Measurements from ENCODE around the gene MOV10. TPM values are rescaled to one million over a fixed set of nuclear protein-coding genes. Genes with fewer than 3 reads are reported as not detected.
"Not testable (repeated sequence)": the region's sequence is repeated elsewhere in the genome, so short reads cannot be mapped to it uniquely, and the experiment has no call there.

The MOV10 gene
- total RNA-seq, 2 experiments from 2014 or later = 80.6 to 89.3 TPM

DNA sequence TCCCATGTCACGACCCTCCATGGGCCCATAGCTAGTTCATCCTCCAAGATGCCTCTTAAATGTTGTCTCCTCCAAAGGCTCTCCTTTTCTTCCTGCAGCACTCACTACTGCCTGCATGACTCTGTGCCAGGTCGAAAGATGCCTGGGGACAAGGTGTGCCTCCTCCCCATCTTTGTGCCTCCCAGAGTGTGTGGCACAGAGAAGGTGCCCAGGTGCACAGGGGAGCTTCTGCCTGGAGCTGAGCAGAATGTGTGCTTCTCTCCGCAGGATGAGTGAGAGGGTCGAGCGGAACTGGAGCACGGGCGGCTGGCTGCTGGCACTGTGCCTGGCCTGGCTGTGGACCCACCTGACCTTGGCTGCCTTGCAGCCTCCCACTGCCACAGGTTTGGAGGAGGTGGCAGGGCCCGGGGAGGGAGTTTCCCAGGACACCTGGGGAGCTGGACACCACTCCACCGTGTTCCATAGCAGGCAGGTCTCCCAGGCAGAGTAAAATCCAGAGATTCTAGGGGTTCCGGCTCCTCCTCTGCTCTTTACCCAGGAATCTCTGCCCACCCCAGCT is 47.6 kb downstream of the MOV10 start:
- peaks cover 21% of the 10 kb centered on the region for H3K4me1 Mint-ChIP-seq (ENCODE audit: low read depth)

DNA sequence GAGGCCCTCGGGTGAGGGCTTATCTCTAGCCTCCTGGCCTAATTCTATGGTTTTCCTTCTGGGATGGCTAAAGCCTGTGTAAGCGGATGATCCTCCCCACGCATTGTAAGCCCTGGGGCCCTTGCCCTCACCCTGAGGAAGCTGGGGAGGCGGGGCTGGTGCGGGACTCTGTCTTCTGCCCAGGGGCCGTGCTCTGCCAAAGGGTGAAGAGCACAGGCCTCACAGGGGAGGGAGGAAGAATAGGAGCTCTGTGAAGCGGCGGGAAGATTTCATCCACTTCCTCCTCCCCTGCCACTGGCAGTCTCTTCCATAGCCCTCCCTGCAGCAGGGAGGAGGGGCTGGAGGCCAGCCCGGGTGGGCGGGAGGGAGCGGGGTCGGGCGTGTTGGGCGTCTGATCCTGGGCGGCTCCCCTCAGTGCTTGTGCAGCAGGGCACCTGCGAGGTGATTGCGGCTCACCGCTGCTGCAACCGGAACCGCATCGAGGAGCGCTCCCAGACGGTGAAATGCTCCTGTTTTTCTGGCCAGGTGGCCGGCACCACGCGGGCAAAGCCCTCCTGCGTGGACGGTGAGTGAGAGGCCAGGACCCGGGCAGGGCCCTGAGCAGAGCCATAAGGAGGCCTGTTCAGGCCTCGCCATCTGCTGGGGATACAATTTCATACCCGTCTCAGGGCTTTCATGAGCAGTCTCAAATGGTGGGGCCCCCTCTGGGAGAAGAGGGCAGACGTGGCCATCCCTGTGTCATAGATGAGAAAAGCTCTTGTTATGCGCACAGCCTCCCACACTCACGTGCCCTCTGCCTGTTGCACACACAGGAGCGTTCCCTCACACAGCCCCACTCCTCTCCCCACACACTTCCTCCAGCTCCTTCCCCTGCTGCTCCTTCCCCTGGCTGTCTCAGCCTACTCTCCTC is 48.4 kb downstream of the MOV10 start:
- TF ChIP-seq, protein P1, sequence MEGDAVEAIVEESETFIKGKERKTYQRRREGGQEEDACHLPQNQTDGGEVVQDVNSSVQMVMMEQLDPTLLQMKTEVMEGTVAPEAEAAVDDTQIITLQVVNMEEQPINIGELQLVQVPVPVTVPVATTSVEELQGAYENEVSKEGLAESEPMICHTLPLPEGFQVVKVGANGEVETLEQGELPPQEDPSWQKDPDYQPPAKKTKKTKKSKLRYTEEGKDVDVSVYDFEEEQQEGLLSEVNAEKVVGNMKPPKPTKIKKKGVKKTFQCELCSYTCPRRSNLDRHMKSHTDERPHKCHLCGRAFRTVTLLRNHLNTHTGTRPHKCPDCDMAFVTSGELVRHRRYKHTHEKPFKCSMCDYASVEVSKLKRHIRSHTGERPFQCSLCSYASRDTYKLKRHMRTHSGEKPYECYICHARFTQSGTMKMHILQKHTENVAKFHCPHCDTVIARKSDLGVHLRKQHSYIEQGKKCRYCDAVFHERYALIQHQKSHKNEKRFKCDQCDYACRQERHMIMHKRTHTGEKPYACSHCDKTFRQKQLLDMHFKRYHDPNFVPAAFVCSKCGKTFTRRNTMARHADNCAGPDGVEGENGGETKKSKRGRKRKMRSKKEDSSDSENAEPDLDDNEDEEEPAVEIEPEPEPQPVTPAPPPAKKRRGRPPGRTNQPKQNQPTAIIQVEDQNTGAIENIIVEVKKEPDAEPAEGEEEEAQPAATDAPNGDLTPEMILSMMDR (IDR thresholded peaks at IDR 0.05) = no peak
- DNase-seq (peak in 1 of 14 experiments; percentile 38), ATAC-seq (ENCODE audit: poor library complexity) (peak; percentile 37)
- no peaks in the 10 kb centered on the region for H3K9me3 Mint-ChIP-seq
- no peak overlapping the region for H3K27ac ChIP-seq (ENCODE audit: low read depth in 1 of 2, low read length in 2 of 2)
- H3K27me3 Mint-ChIP-seq = peaks cover 30% of the 10 kb centered on the region
- peaks cover 23% of the 10 kb centered on the region for H3K4me1 ChIP-seq (ENCODE audit: insufficient read depth, low read length)
- peaks cover 5 to 15% of the 10 kb centered on the region in 2 experiments for H3K27me3 ChIP-seq (ENCODE audit: control insufficient read depth in 1 of 2, insufficient read depth in 2 of 2, low read length in 2 of 2)
- POLR2A ChIA-PET = interaction anchor here (1.0 kb wide), 1 partner anchor 350 kb away, joined by 3 read pairs; the partner anchor contains the start of gene LRIG2
- H3K4me1 Mint-ChIP-seq (ENCODE audit: low read depth) = peaks cover 21% of the 10 kb centered on the region
- no peaks in the 10 kb centered on the region for H3K36me3 Mint-ChIP-seq (ENCODE audit: low read depth)
- no peaks in the 10 kb centered on the region for H3K9me3 ChIP-seq (ENCODE audit: control insufficient read depth in 1 of 2, insufficient read depth in 1 of 2, low read length in 2 of 2)
- intact Hi-C loops (cut with DNase I, micrococcal nuclease) = no loop called here
- CTCF ChIA-PET = interaction anchor here (0.6 kb wide), 1 partner anchor 166 kb away, joined by 3 read pairs; no protein-coding TSS in a partner anchor
- H3K4me3 Mint-ChIP-seq = peak overlapping the region; percentile 13
- no peak overlapping the region for H3K4me3 ChIP-seq (ENCODE audit: low read length)
- H3K36me3 ChIP-seq (ENCODE audit: insufficient read depth, low read length) = no peaks in the 10 kb centered on the region
- H3K27ac Mint-ChIP-seq = no peak overlapping the region

More for the DNA sequence above, 47.6 kb downstream of the MOV10 start:
- ChIA-PET POLR2A (no interaction called here), CTCF (interaction anchor here (0.6 to 1.4 kb wide), 2 partner anchors 167 to 350 kb away, joined by 3 read pairs; partner anchors contain the start of gene LRIG2)
- peaks cover 30% of the 10 kb centered on the region for H3K27me3 Mint-ChIP-seq
- Histone ChIP-seq H3K9me3 (ENCODE audit: control insufficient read depth in 1 of 2, insufficient read depth in 1 of 2, low read length in 2 of 2) (no peaks in the 10 kb centered on the region), H3K4me1 (ENCODE audit: insufficient read depth, low read length) (peaks cover 23% of the 10 kb centered on the region), H3K36me3 (ENCODE audit: insufficient read depth, low read length) (no peaks in the 10 kb centered on the region), H3K27ac (ENCODE audit: low read depth in 1 of 2, low read length in 2 of 2) (no peak overlapping the region), H3K4me3 (ENCODE audit: low read length) (no peak overlapping the region), H3K27me3 (ENCODE audit: control insufficient read depth in 1 of 2, insufficient read depth in 2 of 2, low read length in 2 of 2) (peaks cover 5 to 15% of the 10 kb centered on the region in 2 experiments)
- H3K4me3 Mint-ChIP-seq = no peak overlapping the region
- TF ChIP-seq, protein P1 (IDR thresholded peaks at IDR 0.05) = no peak
- no peaks in the 10 kb centered on the region for H3K9me3 Mint-ChIP-seq
- intact Hi-C loops (cut with DNase I, micrococcal nuclease) = no loop called here
- H3K36me3 Mint-ChIP-seq (ENCODE audit: low read depth) = no peaks in the 10 kb centered on the region
- ATAC-seq (ENCODE audit: poor library complexity) (no peak), DNase-seq (no peak)
- H3K27ac Mint-ChIP-seq = no peak overlapping the region

DNA sequence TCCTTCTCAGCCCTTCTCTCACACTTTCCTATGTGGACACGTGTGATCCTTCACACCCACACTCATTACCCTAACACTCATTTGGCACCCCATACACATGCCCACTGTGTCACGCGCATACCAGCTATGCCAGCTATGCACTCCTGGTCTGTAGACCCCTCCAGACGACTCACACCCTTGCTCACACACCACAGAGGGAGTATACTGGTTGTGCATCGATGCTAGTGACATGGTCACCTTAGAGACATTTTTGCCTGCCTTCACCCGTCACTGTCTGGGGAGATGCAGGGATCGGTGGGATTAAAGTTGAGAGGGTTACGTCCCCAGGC is 49.0 kb downstream of the MOV10 start:
- POLR2A ChIA-PET = interaction anchor here (1.0 kb wide), 1 partner anchor 349 kb away, joined by 3 read pairs; the partner anchor contains the start of gene LRIG2
- no peak for DNase-seq
- Histone ChIP-seq H3K27me3 (ENCODE audit: control insufficient read depth in 1 of 2, insufficient read depth in 2 of 2, low read length in 2 of 2) (peaks cover 5 to 15% of the 10 kb centered on the region in 2 experiments), H3K4me1 (ENCODE audit: insufficient read depth, low read length) (peaks cover 21% of the 10 kb centered on the region), H3K9me3 (ENCODE audit: control insufficient read depth in 1 of 2, insufficient read depth in 1 of 2, low read length in 2 of 2) (no peaks in the 10 kb centered on the region), H3K36me3 (ENCODE audit: insufficient read depth, low read length) (no peaks in the 10 kb centered on the region), H3K27ac (ENCODE audit: low read depth in 1 of 2, low read length in 2 of 2) (no peak overlapping the region), H3K4me3 (ENCODE audit: low read length) (no peak overlapping the region)
- TF ChIP-seq, protein P1 (IDR thresholded peaks at IDR 0.05) = no peak
- Mint-ChIP-seq H3K36me3 (ENCODE audit: low read depth) (no peaks in the 10 kb centered on the region), H3K27ac (no peak overlapping the region), H3K27me3 (peaks cover 29% of the 10 kb centered on the region), H3K4me1 (ENCODE audit: low read depth) (peaks cover 20% of the 10 kb centered on the region), H3K9me3 (no peaks in the 10 kb centered on the region), H3K4me3 (no peak overlapping the region)
- no peak for ATAC-seq (ENCODE audit: poor library complexity)
- intact Hi-C loops (cut with DNase I, micrococcal nuclease) = no loop called here
- CTCF ChIA-PET = no interaction called here

DNA sequence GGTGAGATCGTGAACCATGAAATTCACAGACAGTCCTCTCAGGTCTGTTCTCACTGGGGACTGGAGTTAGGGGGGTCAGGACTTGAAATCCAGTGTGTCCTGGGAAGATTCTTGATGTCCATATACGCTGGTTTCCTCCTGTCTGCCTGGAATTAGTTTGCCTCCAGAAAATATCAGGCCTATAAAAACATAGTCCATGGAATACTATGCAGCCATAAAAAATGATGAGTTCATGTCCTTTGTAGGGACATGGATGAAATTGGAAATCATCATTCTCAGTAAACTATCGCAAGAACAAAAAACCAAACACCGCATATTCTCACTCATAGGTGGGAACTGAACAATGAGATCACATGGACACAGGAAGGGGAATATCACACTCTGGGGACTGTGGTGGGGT is 49.8 kb downstream of the MOV10 start:
- ATAC-seq (ENCODE audit: poor library complexity); H3K4me3 Mint-ChIP-seq; H3K36me3 ChIP-seq (ENCODE audit: insufficient read depth, low read length); H3K36me3 Mint-ChIP-seq (ENCODE audit: low read depth); intact Hi-C loops (cut with DNase I, micrococcal nuclease); H3K9me3 Mint-ChIP-seq; H3K27ac Mint-ChIP-seq; DNase-seq; H3K4me3 ChIP-seq (ENCODE audit: low read length); H3K9me3 ChIP-seq (ENCODE audit: control insufficient read depth in 1 of 2, insufficient read depth in 1 of 2, low read length in 2 of 2); H3K27ac ChIP-seq (ENCODE audit: low read depth in 1 of 2, low read length in 2 of 2); POLR2A ChIA-PET; CTCF ChIA-PET: not testable (repeated sequence)
- Histone ChIP-seq H3K4me1 (ENCODE audit: insufficient read depth, low read length) (peaks cover 14% of the 10 kb centered on the region), H3K27me3 (ENCODE audit: control insufficient read depth in 1 of 2, insufficient read depth in 2 of 2, low read length in 2 of 2) (peaks cover 1 to 11% of the 10 kb centered on the region in 2 experiments)
- Mint-ChIP-seq H3K4me1 (ENCODE audit: low read depth) (peaks cover 17% of the 10 kb centered on the region), H3K27me3 (peaks cover 24% of the 10 kb centered on the region)
